Naive thymus-derived CD8-positive, alpha-beta T cell (primary cell): ENCODE results near the gene CCNY. TPM values are rescaled to one million over a fixed set of nuclear protein-coding genes. Genes with fewer than 3 reads are reported as not detected.

Experiments
- ATAC-seq, 2 donors: fragments of 150-1000 bp; cut with Tn5 transposase in 1 of 2; sonication (Bioruptor Pico), chemical (Tn5 transposase) in 1 of 2; 1 replicate in 1 of 2; 2 replicates in 1 of 2; pipeline ENCODE4 v1.10.0; 2021; ENCODE audit warnings: mild to moderate bottlenecking in 2 of 2, moderate library complexity in 2 of 2
- POLR2A ChIA-PET: fragments of 350-600 bp; sonication (Branson Sonifier 250); formaldehyde crosslinking; loops from one replicate; lab custom pipeline; 2021; ENCODE audit warnings: antibody characterized with exemption; lab: Charles Lee
- DNase-seq, 10 donors: peaks; one replicate each; pipeline versions ENCODE4 v3.0.0 to v3.0.0-alpha.2; 2020 to 2022
- H3K27ac Mint-ChIP-seq, 10 donors: one replicate each; pipeline ENCODE4 v1.8.0; 2020 to 2022; ENCODE audit warnings: mild to moderate bottlenecking in 10 of 10, mixed read lengths in 10 of 10, moderate library complexity in 4 of 10, inconsistent platforms in 1 of 10
- H3K27me3 Mint-ChIP-seq, 5 donors: one replicate each; pipeline ENCODE4 v1.8.0; 2021 to 2022; ENCODE audit warnings: mixed read lengths in 5 of 5
- H3K36me3 Mint-ChIP-seq, 3 donors: one replicate each; pipeline ENCODE4 v1.8.0; 2020 to 2022; ENCODE audit warnings: mixed read lengths in 3 of 3, mild to moderate bottlenecking in 2 of 3, inconsistent platforms in 1 of 3
- H3K4me1 Mint-ChIP-seq, 4 donors: one replicate each; pipeline ENCODE4 v1.8.0; 2021 to 2022; ENCODE audit warnings: mixed read lengths in 4 of 4
- H3K4me3 Mint-ChIP-seq, 10 donors: one replicate each; pipeline ENCODE4 v1.8.0; 2020 to 2022; ENCODE audit warnings: mild to moderate bottlenecking in 10 of 10, mixed read lengths in 10 of 10, moderate library complexity in 6 of 10, inconsistent platforms in 1 of 10
- H3K9me3 Mint-ChIP-seq, 9 donors: one replicate each; pipeline ENCODE4 v1.8.0; 2020 to 2022; ENCODE audit warnings: mixed read lengths in 9 of 9, mild to moderate bottlenecking in 3 of 9, inconsistent platforms in 1 of 9, moderate library complexity in 1 of 9
- polyA plus RNA-seq, 3 donors: library from polyadenylated mRNA; unstranded; fragments of 300-500 nt; fragmentation: Illumina TruSeq; gene quantifications; one replicate each; pipeline ENCODE4 v1.2.3, GENCODE V29; 2021
- total RNA-seq, 8 experiments: library from RNA in 2 of 8; stranded (reverse) in 2 of 8; gene quantifications; one replicate each; pipeline ENCODE4 v1.2.3 and lab custom pipeline; 2021 to 2026

Gene CCNY
- total and polyA plus RNA-seq, 5 experiments from 2014 or later, result 11.0 to 78.6 (median 25.5) TPM

GRCh38 chr10:35445150-35445884 is 109.0 kb downstream of the CCNY start:
- H3K4me3 Mint-ChIP-seq, result peak overlapping the region in 4 of 10 donors; percentile 1 to 41 (median 16)

GRCh38 chr10:35446439-35446838 is 110.1 kb downstream of the CCNY start:
- Mint-ChIP-seq H3K4me1 (peaks cover 44 to 74% (median 67%) of the 10 kb centered on the region in 4 donors), H3K27me3 (no peaks in the 10 kb centered on the region), H3K4me3 (peak overlapping the region in 6 of 10 donors; percentile 4 to 83 (median 24)), H3K27ac (peak overlapping the region in 9 of 10 donors; percentile 35 to 99 (median 81)), H3K36me3 (peaks cover 3 to 32% (median 28%) of the 10 kb centered on the region in 3 donors), H3K9me3 (peaks cover 11 to 56% (median 39%) of the 10 kb centered on the region in 9 donors)
- ATAC-seq (no peak), DNase-seq (no peak)
- POLR2A ChIA-PET, result interaction anchor here (1.5 kb wide), 1 partner anchor 16 kb away, joined by 4 read pairs; no protein-coding TSS in a partner anchor

More at GRCh38 chr10:35445150-35445884, 109.0 kb downstream of the CCNY start:
- Mint-ChIP-seq H3K36me3 (peaks cover 5 to 38% (median 37%) of the 10 kb centered on the region in 3 donors), H3K9me3 (peaks cover 18 to 63% (median 50%) of the 10 kb centered on the region in 9 donors), H3K27ac (peak overlapping the region; percentile 20 to 99 (median 80)), H3K27me3 (no peaks in the 10 kb centered on the region), H3K4me1 (peaks cover 42 to 70% (median 65%) of the 10 kb centered on the region in 4 donors)
- POLR2A ChIA-PET, result no interaction called here
- DNase-seq (no peak), ATAC-seq (no peak)

GRCh38 chr10:35447693-35448407 is 111.5 kb downstream of the CCNY start:
- Mint-ChIP-seq H3K9me3 (peaks cover 0 to 42% (median 27%) of the 10 kb centered on the region in 9 donors), H3K4me3 (peak overlapping the region; percentile 65 to 90 (median 80)), H3K36me3 (peaks cover 0 to 22% (median 18%) of the 10 kb centered on the region in 3 donors), H3K27ac (peak overlapping the region; percentile 94 to 99 (median 98)), H3K4me1 (peaks cover 47 to 80% (median 77%) of the 10 kb centered on the region in 4 donors), H3K27me3 (no peaks in the 10 kb centered on the region)
- DNase-seq (peak in 8 of 10 donors; percentile 10 to 72 (median 36)), ATAC-seq (peak; percentile 79 to 88)
- POLR2A ChIA-PET, result interaction anchor here (1.3 to 1.5 kb wide), 2 partner anchors 11 to 14 kb away, joined by 4 read pairs; no protein-coding TSS in a partner anchor

GRCh38 chr10:35448687-35449662 is 112.7 kb downstream of the CCNY start:
- Mint-ChIP-seq H3K27me3 (no peaks in the 10 kb centered on the region), H3K4me1 (peaks cover 49 to 85% (median 81%) of the 10 kb centered on the region in 4 donors), H3K9me3 (peaks cover 0 to 31% (median 18%) of the 10 kb centered on the region in 9 donors), H3K27ac (peak overlapping the region; percentile 94 to 99 (median 98)), H3K4me3 (peak overlapping the region; percentile 65 to 86 (median 79)), H3K36me3 (peaks cover 0 to 15% (median 15%) of the 10 kb centered on the region in 3 donors)
- ATAC-seq, result no peak
- DNase-seq, result no peak
- POLR2A ChIA-PET, result interaction anchor here (0.6 to 1.9 kb wide), 3 partner anchors 11 to 109 kb away, joined by 5 to 7 read pairs (median 5); no protein-coding TSS in a partner anchor

GRCh38 chr10:35449944-35450343 is 113.6 kb downstream of the CCNY start:
- Mint-ChIP-seq H3K36me3 (peaks cover 0 to 14% (median 9%) of the 10 kb centered on the region in 3 donors), H3K9me3 (peaks cover 0 to 21% (median 11%) of the 10 kb centered on the region in 9 donors), H3K4me3 (peak overlapping the region in 9 of 10 donors; percentile 49 to 84 (median 78)), H3K27me3 (no peaks in the 10 kb centered on the region), H3K4me1 (peaks cover 48 to 91% (median 84%) of the 10 kb centered on the region in 4 donors), H3K27ac (peak overlapping the region; percentile 67 to 99 (median 98))
- ATAC-seq (no peak), DNase-seq (no peak)
- POLR2A ChIA-PET, result interaction anchor here (1.7 to 1.9 kb wide), 2 partner anchors 10 to 12 kb away, joined by 5 to 7 read pairs; no protein-coding TSS in a partner anchor

- peak overlapping the region in 5 of 10 donors; percentile 7 to 79 (median 23) for H3K4me3 Mint-ChIP-seq
- H3K4me1 Mint-ChIP-seq, result peaks cover 52 to 91% (median 84%) of the 10 kb centered on the region in 4 donors
- peaks cover 0 to 9% (median 2%) of the 10 kb centered on the region in 3 donors for H3K36me3 Mint-ChIP-seq
- no peak for ATAC-seq
- H3K27ac Mint-ChIP-seq, result peak overlapping the region in 9 of 10 donors; percentile 3 to 99 (median 69)
- POLR2A ChIA-PET, result interaction anchor here (0.9 kb wide), 1 partner anchor 14 kb away, joined by 5 read pairs; no protein-coding TSS in a partner anchor
- DNase-seq, result no peak
- H3K27me3 Mint-ChIP-seq, result no peaks in the 10 kb centered on the region
- peaks cover 0 to 14% (median 2%) of the 10 kb centered on the region in 9 donors for H3K9me3 Mint-ChIP-seq
Measured at GRCh38 chr10:35451151-35452016, 115.1 kb downstream of the CCNY start.

- ATAC-seq (no peak), DNase-seq (no peak)
- Mint-ChIP-seq H3K36me3 (peaks cover 0 to 9% (median 2%) of the 10 kb centered on the region in 3 donors), H3K9me3 (peaks cover 0 to 14% (median 0%) of the 10 kb centered on the region in 9 donors), H3K27ac (peak overlapping the region in 7 of 10 donors; percentile 11 to 99 (median 69)), H3K4me1 (peaks cover 49 to 91% (median 81%) of the 10 kb centered on the region in 4 donors), H3K27me3 (no peaks in the 10 kb centered on the region), H3K4me3 (peak overlapping the region in 3 of 10 donors; percentile 7 to 17 (median 11))
- POLR2A ChIA-PET, result no interaction called here
Measured at GRCh38 chr10:35452171-35452570, 115.9 kb downstream of the CCNY start.

- H3K4me1 Mint-ChIP-seq, result peaks cover 48 to 91% (median 79%) of the 10 kb centered on the region in 4 donors
- H3K9me3 Mint-ChIP-seq, result peaks cover 0 to 14% (median 0%) of the 10 kb centered on the region in 9 donors
- peaks cover 0 to 9% (median 2%) of the 10 kb centered on the region in 3 donors for H3K36me3 Mint-ChIP-seq
- H3K27me3 Mint-ChIP-seq, result no peaks in the 10 kb centered on the region
- POLR2A ChIA-PET, result interaction anchor here (0.6 kb wide), 1 partner anchor 72 kb away, joined by 5 read pairs; no protein-coding TSS in a partner anchor
- H3K27ac Mint-ChIP-seq, result no peak overlapping the region
- H3K4me3 Mint-ChIP-seq, result no peak overlapping the region
- no peak for ATAC-seq
- no peak for DNase-seq
Measured at GRCh38 chr10:35452847-35453246, 116.5 kb downstream of the CCNY start.

- peaks cover 0 to 9% (median 2%) of the 10 kb centered on the region in 3 donors for H3K36me3 Mint-ChIP-seq
- DNase-seq (no peak), ATAC-seq (no peak)
- POLR2A ChIA-PET, result no interaction called here
- no peaks in the 10 kb centered on the region for H3K27me3 Mint-ChIP-seq
- peak overlapping the region in 2 of 10 donors; percentile 33 to 39 for H3K4me3 Mint-ChIP-seq
- H3K4me1 Mint-ChIP-seq, result peaks cover 44 to 91% (median 69%) of the 10 kb centered on the region in 4 donors
- H3K27ac Mint-ChIP-seq, result peak overlapping the region in 7 of 10 donors; percentile 12 to 56 (median 38)
- peaks cover 0 to 4% (median 0%) of the 10 kb centered on the region in 9 donors for H3K9me3 Mint-ChIP-seq
Measured at GRCh38 chr10:35453855-35454532, 117.7 kb downstream of the CCNY start.

- DNase-seq (no peak), ATAC-seq (no peak)
- POLR2A ChIA-PET, result no interaction called here
- Mint-ChIP-seq H3K27ac (peak overlapping the region in 6 of 10 donors; percentile 21 to 77 (median 54)), H3K4me3 (peak overlapping the region in 6 of 10 donors; percentile 4 to 58 (median 34)), H3K9me3 (no peaks in the 10 kb centered on the region), H3K27me3 (no peaks in the 10 kb centered on the region), H3K4me1 (peaks cover 43 to 86% (median 48%) of the 10 kb centered on the region in 4 donors), H3K36me3 (peaks cover 0 to 9% (median 2%) of the 10 kb centered on the region in 3 donors)
Measured at GRCh38 chr10:35456153-35456720, 119.9 kb downstream of the CCNY start.
